Measurements from ENCODE around the gene TLE6. TPM values are rescaled to one million over a fixed set of nuclear protein-coding genes. Genes with fewer than 3 reads are reported as not detected.
A peak's percentile ranks its signal among the peaks of the same experiment; 100 is the strongest.

The TLE6 gene
- total RNA-seq, 1 donor from 2014 or later = 21.0 TPM

GRCh38 chr19:3027981-3028304, 50.6 kb downstream of the TLE6 start:
- no peaks in the 10 kb centered on the region for H3K9me3 Mint-ChIP-seq (ENCODE audit: low read depth)
- H3K4me1 Mint-ChIP-seq (ENCODE audit: low read depth) = peaks cover 31% of the 10 kb centered on the region
- DNase-seq (ENCODE audit: low spot score, unreplicated experiment) = no peak
- H3K27me3 Mint-ChIP-seq = no peaks in the 10 kb centered on the region
- TF ChIP-seq CTCF (IDR thresholded peaks at IDR 0.05; ENCODE audit: unreplicated experiment) = no peak
- H3K27ac Mint-ChIP-seq = peak overlapping the region; percentile 56
- H3K4me3 Mint-ChIP-seq (ENCODE audit: low read depth) = peak overlapping the region; percentile 73
- H3K36me3 Mint-ChIP-seq (ENCODE audit: insufficient read depth) = peaks cover 4% of the 10 kb centered on the region

- Mint-ChIP-seq H3K4me1 (ENCODE audit: low read depth) (peaks cover 29% of the 10 kb centered on the region), H3K27ac (peak overlapping the region; percentile 84), H3K9me3 (ENCODE audit: low read depth) (no peaks in the 10 kb centered on the region), H3K27me3 (no peaks in the 10 kb centered on the region), H3K36me3 (ENCODE audit: insufficient read depth) (no peaks in the 10 kb centered on the region), H3K4me3 (ENCODE audit: low read depth) (peak overlapping the region; percentile 73)
- peak; percentile 65 for DNase-seq (ENCODE audit: low spot score, unreplicated experiment)
- TF ChIP-seq CTCF (IDR thresholded peaks at IDR 0.05; ENCODE audit: unreplicated experiment) = no peak
These were observed 51.1 kb downstream of the TLE6 start for GRCh38 chr19:3028305-3029064.

GRCh38 chr19:3029065-3029923, 51.9 kb downstream of the TLE6 start, which contains the start of gene TLE2:
Gene TLE2, minus strand, starts transcription at chr19:3029280. Its CDS starts 376 bp downstream, at chr19:3028904.
- peak within 1 kb of the TSS; percentile 73 for H3K4me3 Mint-ChIP-seq (ENCODE audit: low read depth)
- no peak for TF ChIP-seq CTCF (IDR thresholded peaks at IDR 0.05; ENCODE audit: unreplicated experiment)
- DNase-seq (ENCODE audit: low spot score, unreplicated experiment) = no peak
- peaks cover 37% of the 10 kb centered on the region for H3K4me1 Mint-ChIP-seq (ENCODE audit: low read depth)
- H3K27me3 Mint-ChIP-seq = no peaks in the 10 kb centered on the region
- H3K36me3 Mint-ChIP-seq (ENCODE audit: insufficient read depth) = no peaks in the 10 kb centered on the region
- no peaks in the 10 kb centered on the region for H3K9me3 Mint-ChIP-seq (ENCODE audit: low read depth)
- H3K27ac Mint-ChIP-seq = peak within 1 kb of the TSS; percentile 84

- Mint-ChIP-seq H3K36me3 (ENCODE audit: insufficient read depth) (no peaks in the 10 kb centered on the region), H3K27me3 (no peaks in the 10 kb centered on the region), H3K9me3 (ENCODE audit: low read depth) (no peaks in the 10 kb centered on the region), H3K4me3 (ENCODE audit: low read depth) (peak overlapping the region; percentile 25), H3K27ac (peak overlapping the region; percentile 77), H3K4me1 (ENCODE audit: low read depth) (peaks cover 37% of the 10 kb centered on the region)
- DNase-seq (ENCODE audit: low spot score, unreplicated experiment) = no peak
- TF ChIP-seq CTCF (IDR thresholded peaks at IDR 0.05; ENCODE audit: unreplicated experiment) = no peak
These were observed 54.2 kb downstream of the TLE6 start for GRCh38 chr19:3031607-3031867.

GRCh38 chr19:3033595-3034405, 56.4 kb downstream of the TLE6 start:
- no peaks in the 10 kb centered on the region for H3K9me3 Mint-ChIP-seq (ENCODE audit: low read depth)
- peak overlapping the region; percentile 83 for H3K4me3 Mint-ChIP-seq (ENCODE audit: low read depth)
- DNase-seq (ENCODE audit: low spot score, unreplicated experiment) = no peak
- no peaks in the 10 kb centered on the region for H3K36me3 Mint-ChIP-seq (ENCODE audit: insufficient read depth)
- H3K27ac Mint-ChIP-seq = peak overlapping the region; percentile 98
- peaks cover 34% of the 10 kb centered on the region for H3K4me1 Mint-ChIP-seq (ENCODE audit: low read depth)
- no peak for TF ChIP-seq CTCF (IDR thresholded peaks at IDR 0.05; ENCODE audit: unreplicated experiment)
- H3K27me3 Mint-ChIP-seq = no peaks in the 10 kb centered on the region
